Endometrial microvascular endothelial cells (primary cell): ENCODE data around the gene TMEM119. TPM values are rescaled to one million over a fixed set of nuclear protein-coding genes. Genes with fewer than 3 reads are reported as not detected.

Source experiments
- in situ Hi-C: cut with HindIII; loops from 2 replicates; pipeline ENCODE4 v1.10.0; 2017; ENCODE audit warnings: low sequenced_read_pairs, low pct_unique_long_range_greater_than_20kb; ENCODE audit errors: inconsistent ontology term
- total RNA-seq: library from RNA; depleted of rRNA; stranded (reverse); fragments of >200 nt; gene quantifications from one replicate; pipeline ENCODE4 v1.2.3, GENCODE V29; 2015; ENCODE audit errors: inconsistent ontology term

The TMEM119 gene
- total RNA-seq, 1 donor from 2014 or later = not detected

- in situ Hi-C loops = no loop called here
Observed at GRCh38 chr12:108605690-108606406, 8.0 kb upstream of the TMEM119 start.

GRCh38 chr12:108605000-108605689 lies 7.3 kb upstream of the TMEM119 start:
- in situ Hi-C loops = no loop called here

- in situ Hi-C loops = no loop called here
Observed at GRCh38 chr12:108604208-108604941, 6.5 kb upstream of the TMEM119 start.

- in situ Hi-C loops = no loop called here
Observed at GRCh38 chr12:108603743-108604142, 5.9 kb upstream of the TMEM119 start.

GRCh38 chr12:108602976-108603704 lies 5.3 kb upstream of the TMEM119 start:
- in situ Hi-C loops = no loop called here

- in situ Hi-C loops = no loop called here
Observed at GRCh38 chr12:108602209-108602705, 4.4 kb upstream of the TMEM119 start.

- in situ Hi-C loops = no loop called here
Observed at GRCh38 chr12:108600702-108601007, 2.8 kb upstream of the TMEM119 start.

- in situ Hi-C loops = no loop called here
Observed at GRCh38 chr12:108599948-108600701, 2.2 kb upstream of the TMEM119 start.

GRCh38 chr12:108599541-108599940 lies 1.7 kb upstream of the TMEM119 start:
- in situ Hi-C loops = no loop called here

GRCh38 chr12:108598553-108599250 lies 818 bp upstream of the TMEM119 start:
- in situ Hi-C loops = no loop called here

GRCh38 chr12:108596854-108597558 lies 878 bp downstream of the TMEM119 start:
- in situ Hi-C loops = no loop called here

GRCh38 chr12:108595711-108596647 lies 1.9 kb downstream of the TMEM119 start:
- in situ Hi-C loops = no loop called here

- in situ Hi-C loops = no loop called here
Observed at GRCh38 chr12:108594960-108595710, 2.7 kb downstream of the TMEM119 start.

GRCh38 chr12:108594323-108594903 lies 3.5 kb downstream of the TMEM119 start:
- in situ Hi-C loops = no loop called here
